GM23338 (cell line): Measurements from ENCODE around the gene FHAD1. TPM values are rescaled to one million over a fixed set of nuclear protein-coding genes. Genes with fewer than 3 reads are reported as not detected.

ENCODE experiments used
- EZH2 ChIP-seq: fragments of 200-600 bp; sonication (generic); IDR thresholded peaks from one replicate; pipeline ENCODE4 v1.8.0; 2017; ENCODE audit warnings: antibody characterized with exemption, mild to moderate bottlenecking, low read depth; ENCODE audit not compliant: unreplicated experiment
- REST ChIP-seq: IDR thresholded peaks from one replicate; pipeline ENCODE4 v1.6.1; 2018; ENCODE audit warnings: antibody characterized with exemption; ENCODE audit not compliant: unreplicated experiment
- ZNF114 ChIP-seq: fragments of 250-450 bp; sonication (Bioruptor Pico); IDR thresholded peaks from 2 replicates; pipeline ENCODE4 v1.5.0; 2020; ENCODE audit warnings: mild to moderate bottlenecking, moderate library complexity
- ZNF462 ChIP-seq: fragments of 250-450 bp; sonication (Bioruptor Pico); IDR thresholded peaks from 2 replicates; pipeline ENCODE4 v1.5.0; 2020; ENCODE audit warnings: mild to moderate bottlenecking, moderate library complexity
- polyA plus RNA-seq: library from polyadenylated mRNA; unstranded; fragments of >200 nt; fragmentation: Nextera tagmentation; extraction: Ambion mirVana; gene quantifications from 2 replicates; pipeline ENCODE4 v1.2.1, GENCODE V29; 2016
- total RNA-seq: library from RNA; depleted of rRNA; stranded (reverse); fragments of >200 nt; shearing (Covaris generic); gene quantifications from 2 replicates; pipeline ENCODE4 v1.2.3, GENCODE V29; 2014

Gene FHAD1
- total and polyA plus RNA-seq, 2 experiments from 2014 or later: 1.8 to 3.3 TPM

DNA sequence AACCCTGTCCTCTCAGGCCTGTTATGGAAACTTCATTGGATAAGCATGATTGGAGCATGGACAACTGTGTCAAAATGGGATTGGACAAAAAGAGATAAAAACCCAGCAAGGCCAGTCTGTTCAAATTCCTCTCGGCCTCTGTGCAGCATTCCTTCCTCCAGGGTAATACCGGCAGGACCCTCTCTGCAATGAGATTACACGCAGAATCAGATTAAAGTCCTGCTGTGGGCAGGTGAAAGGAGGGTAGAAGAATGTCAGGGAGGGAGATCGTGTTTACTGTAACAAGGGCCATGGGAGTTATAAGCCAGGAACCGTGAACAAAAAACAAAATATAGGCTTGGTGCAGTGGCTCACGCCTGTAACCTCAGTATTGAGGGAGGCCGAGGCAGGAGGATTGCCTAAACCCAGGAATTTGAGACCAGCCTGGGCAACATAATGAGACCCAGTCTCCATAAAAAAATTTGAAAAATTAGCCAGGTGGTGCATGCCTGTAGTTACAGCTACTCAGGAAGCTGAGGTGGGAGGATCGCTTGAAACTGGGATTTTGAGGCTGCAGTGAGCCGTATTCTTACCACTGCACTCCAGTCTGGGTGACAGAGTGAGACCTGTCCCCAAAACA is 157.0 kb downstream of the FHAD1 start (continued):
- TF ChIP-seq REST: no peak
- no peak for TF ChIP-seq ZNF114 (CRISPR knock-in tag)
- no peak for TF ChIP-seq EZH2
- no peak for TF ChIP-seq ZNF462 (CRISPR knock-in tag)
